GM12878 (cell line): ENCODE measurements around the gene HERC4. TPM values are rescaled to one million over a fixed set of nuclear protein-coding genes. Genes with fewer than 3 reads are reported as not detected.
"Not testable (repeated sequence)": the region's sequence is repeated elsewhere in the genome, so short reads cannot be mapped to it uniquely, and the experiment has no call there.

ENCODE experiments used
- ATAC-seq: fragments of 200-7000 bp; cut with Tn5 transposase; 3 replicates; pipeline ENCODE4 v1.9.1; 2020; ENCODE audit warnings: mild to moderate bottlenecking, moderate library complexity
- BruUV-seq: library from RNA; stranded (reverse); fragments of 400-500 nt; replicated peaks from 2 replicates; lab custom pipeline; 2021; lab: Mats Ljungman, UMichigan
- CTCF ChIA-PET: fragments of 300-600 bp; sonication (Branson Sonifier 250); formaldehyde crosslinking; extraction: SDS; loops from one replicate; lab custom pipeline; 2021; ENCODE audit warnings: inconsistent platforms; lab: Yijun Ruan, JAX
- POLR2A ChIA-PET: fragments of 350-600 bp; formaldehyde crosslinking; extraction: SDS; loops from one replicate; lab custom pipeline; 2021; ENCODE audit warnings: inconsistent platforms; lab: Charles Lee
- RAD21 ChIA-PET: fragments of 300-600 bp; sonication (Branson Sonifier 250); formaldehyde crosslinking; loops from one replicate; lab custom pipeline; 2023; ENCODE audit warnings: antibody characterized with exemption; ENCODE audit not compliant: unreplicated experiment; lab: Charles Lee
- SMC1A ChIA-PET: fragments of 300-600 bp; sonication (Branson Sonifier 250); formaldehyde crosslinking; loops from one replicate; lab custom pipeline; 2023; ENCODE audit not compliant: unreplicated experiment, uncharacterized antibody; lab: Charles Lee
- DNase-seq: peaks from one replicate; pipeline ENCODE4 v3.0.0-alpha.2; 2011; ENCODE audit warnings: low read depth, low spot score
- FAIRE-seq: peaks from 3 replicates; lab custom pipeline; 2011; peaks lifted over from hg19 to GRCh38; lab: Jason Lieb, UNC
- H2AFZ ChIP-seq: 2 replicates; pipeline ENCODE4 v1.6.0; 2011; ENCODE audit warnings: low read depth, low read length, control low read depth; ENCODE audit not compliant: control insufficient read depth
- H3K27ac ChIP-seq: 2 replicates; pipeline ENCODE4 v1.5.1; 2011; ENCODE audit warnings: control low read depth; ENCODE audit not compliant: control insufficient read depth, insufficient read depth
- H3K27me3 ChIP-seq, 2 experiments: replicated peaks in 1 of 2; 2 replicates each; pipeline versions ENCODE4 v1.6.0 to v1.6.1; 2011; ENCODE audit warnings: low read length in 1 of 2; ENCODE audit not compliant: control insufficient read depth in 2 of 2, insufficient read depth in 2 of 2
- H3K36me3 ChIP-seq, 2 experiments: 2 replicates each; pipeline ENCODE4 v1.5.1; 2011; ENCODE audit warnings: low read length in 1 of 2; ENCODE audit not compliant: control insufficient read depth in 2 of 2, insufficient read depth in 2 of 2
- H3K4me1 ChIP-seq: 2 replicates; pipeline ENCODE4 v1.6.1; 2011; ENCODE audit warnings: mild to moderate bottlenecking, low read length, moderate library complexity, mixed read lengths; ENCODE audit not compliant: control insufficient read depth, insufficient read depth
- H3K4me2 ChIP-seq: 2 replicates; pipeline ENCODE4 v1.6.0; 2011; ENCODE audit warnings: control low read depth; ENCODE audit not compliant: control insufficient read depth, insufficient read depth
- H3K4me3 ChIP-seq: fragments of 200-600 bp; sonication (generic); 2 replicates; pipeline ENCODE4 v1.5.1; 2016
- H3K79me2 ChIP-seq: 2 replicates; pipeline ENCODE4 v1.6.0; 2011; ENCODE audit warnings: low read length; ENCODE audit not compliant: control insufficient read depth, insufficient read depth
- H3K9ac ChIP-seq: 2 replicates; pipeline ENCODE4 v1.8.0; 2011; ENCODE audit warnings: low read length, control low read depth, mixed read lengths; ENCODE audit not compliant: control insufficient read depth, insufficient read depth
- H3K9me3 ChIP-seq: replicated peaks from 3 replicates; pipeline ENCODE4 v1.5.1; 2011; ENCODE audit warnings: mild to moderate bottlenecking, low read length; ENCODE audit not compliant: control insufficient read depth, insufficient read depth
- H4K20me1 ChIP-seq: 2 replicates; pipeline ENCODE4 v1.6.0; 2011; ENCODE audit not compliant: control insufficient read depth, insufficient read depth
- ASH2L ChIP-seq: fragments of 300-600, 200-600 bp; sonication (generic); IDR thresholded peaks from 2 replicates; pipeline ENCODE4 v1.6.1; 2017; ENCODE audit warnings: low read depth, mild to moderate bottlenecking, borderline replicate concordance
- BACH1 ChIP-seq: fragments of 450-650 bp; IDR thresholded peaks from 2 replicates; pipeline ENCODE4 v1.6.1; 2017; ENCODE audit warnings: mild to moderate bottlenecking, borderline replicate concordance
- BCL11A ChIP-seq: IDR thresholded peaks from 2 replicates; pipeline ENCODE4 v1.6.1; 2011; ENCODE audit warnings: low read depth, low read length
- BHLHE40 ChIP-seq, 2 experiments: fragments of 450-650 bp in 1 of 2; IDR thresholded peaks; 2 replicates each; pipeline ENCODE4 v1.6.1; 2011 to 2017; ENCODE audit warnings: low read depth in 2 of 2, borderline replicate concordance in 1 of 2, improper control_type of control experiment in 1 of 2, low read length in 1 of 2, mild to moderate bottlenecking in 1 of 2
- CHD1 ChIP-seq: IDR thresholded peaks from 2 replicates; pipeline ENCODE4 v1.6.1; 2012; ENCODE audit warnings: low read depth, low read length, improper control_type of control experiment
- MTA3 ChIP-seq: IDR thresholded peaks from 2 replicates; pipeline ENCODE4 v1.6.1; 2012; ENCODE audit warnings: low read length, inconsistent platforms, borderline replicate concordance
- NBN ChIP-seq: fragments of 450-650 bp; IDR thresholded peaks from 2 replicates; pipeline ENCODE4 v1.6.1; 2016
- NFYB ChIP-seq: IDR thresholded peaks from 2 replicates; pipeline ENCODE4 v1.6.1; 2011; ENCODE audit warnings: low read depth, mild to moderate bottlenecking, low read length, improper control_type of control experiment, moderate library complexity; ENCODE audit not compliant: insufficient read depth
- RFX5 ChIP-seq: IDR thresholded peaks from 2 replicates; pipeline ENCODE4 v1.6.1; 2011; ENCODE audit warnings: low read depth, low read length, improper control_type of control experiment
- SMAD1 ChIP-seq: fragments of 450-650 bp; IDR thresholded peaks from 2 replicates; pipeline ENCODE4 v1.6.1; 2018; ENCODE audit warnings: mild to moderate bottlenecking, low read depth; ENCODE audit not compliant: partially characterized antibody
- SMARCA5 ChIP-seq: fragments of 450-650 bp; IDR thresholded peaks from 2 replicates; pipeline ENCODE4 v1.6.1; 2017; ENCODE audit warnings: mild to moderate bottlenecking
- SREBF1 ChIP-seq: IDR thresholded peaks from 2 replicates; pipeline ENCODE4 v1.6.1; 2012; ENCODE audit warnings: mild to moderate bottlenecking, low read length
- WGBS: methylation state at CpG from one replicate; pipeline ENCODE4 v1.1.6; 2016; ENCODE audit warnings: low lambda C conversion rate; ENCODE audit not compliant: insufficient replicate concordance, insufficient coverage; ENCODE audit errors: missing lambda C conversion rate; 5-methylcytosine and 5-hydroxymethylcytosine counted together
- in situ Hi-C: fragments of 300-500 bp; cut with MboI; formaldehyde crosslinking; loops from 9 replicates; pipeline ENCODE4 v1.14.3; 2018; ENCODE audit warnings: mixed read lengths
- intact Hi-C: fragments of 100-400 bp; cut with micrococcal nuclease; formaldehyde crosslinking; loops from one replicate; pipeline ENCODE4 v1.14.2; 2022; ENCODE audit not compliant: unreplicated experiment
- polyA plus RNA-seq, 11 experiments: library from polyadenylated mRNA; depleted of rRNA in 4 of 11; unstranded in 6 of 11; stranded (reverse) in 5 of 11; fragments of >200 nt; fragmentation: Nextera tagmentation in 4 of 11; fragmentation: Illumina TruSeq in 1 of 11; extraction: Ambion mirVana in 4 of 11; extraction: Trizol in 1 of 11; gene quantifications; 1 replicate in 1 of 11; 2 replicates in 10 of 11; pipeline versions ENCODE4 v1.2.1 to v1.2.3, GENCODE V29; 2011 to 2016; ENCODE audit warnings: inconsistent platforms in 2 of 11, missing spikeins in 2 of 11, low read depth in 1 of 11
- total RNA-seq, 4 experiments: library from RNA; depleted of rRNA in 3 of 4; stranded (reverse); fragments of >200 nt in 3 of 4; fragmentation: Illumina TruSeq in 1 of 4; extraction: Trizol in 1 of 4; gene quantifications; 2 replicates each; pipeline versions ENCODE4 v1.2.1 to v1.2.3, GENCODE V29; 2013 to 2021
- TF ChIP-seq, protein P1 (sequence below): fragments of 450-650 bp; IDR thresholded peaks from 2 replicates; pipeline ENCODE4 v1.6.1; 2017; ENCODE audit warnings: antibody characterized with exemption, mild to moderate bottlenecking, moderate library complexity
- TF ChIP-seq, protein P2 (sequence below): IDR thresholded peaks from 2 replicates; pipeline ENCODE4 v1.6.1; 2011; ENCODE audit warnings: low read depth, low read length, improper control_type of control experiment, borderline replicate concordance

Gene HERC4
- total and polyA plus RNA-seq, 10 of the 15 experiments (the other 5 are each of a cell fraction or from before 2014, with no cell fraction given) = 9.7 to 36.8 (median 23.4) TPM

DNA sequence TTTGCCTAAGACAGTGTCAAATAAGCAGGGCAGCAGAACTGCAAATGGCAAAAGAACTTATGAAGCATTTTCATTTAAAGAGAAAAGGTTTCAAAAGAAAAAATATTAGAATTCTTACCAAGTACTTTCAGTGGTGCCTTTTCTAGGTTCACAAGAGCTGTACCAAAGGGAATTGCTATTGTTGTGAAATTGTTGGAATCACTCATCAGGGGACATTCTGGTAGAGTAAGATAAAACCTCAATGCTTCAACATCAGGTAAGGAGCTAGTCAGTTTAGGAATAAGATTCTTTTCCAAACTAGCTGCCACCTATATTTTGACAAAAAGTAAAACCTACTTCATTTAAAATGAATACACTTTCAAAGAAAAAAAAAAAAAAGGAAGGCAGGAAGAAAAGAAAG is 85.0 kb downstream of the HERC4 start (continued):
- no peak for TF ChIP-seq SMARCA5

DNA sequence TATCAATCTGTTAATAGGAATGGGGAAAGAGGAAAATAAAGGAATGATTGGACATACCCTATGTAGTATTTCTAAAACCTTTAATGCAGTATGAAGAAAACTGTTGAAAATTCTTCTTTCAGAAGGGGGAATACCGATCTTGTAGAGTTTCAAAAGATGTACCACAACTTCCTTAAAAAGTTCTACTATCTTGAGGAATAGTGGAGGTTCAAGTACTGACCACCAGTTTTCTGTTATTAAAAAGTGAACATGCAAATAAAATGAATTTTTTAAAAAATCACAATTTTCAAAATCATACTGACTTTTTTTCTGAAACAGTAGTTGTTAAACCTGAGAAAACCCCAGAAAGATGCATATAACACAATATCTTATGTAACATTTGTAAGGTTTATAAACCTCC is 86.5 kb downstream of the HERC4 start:
- FAIRE-seq = no peak

DNA sequence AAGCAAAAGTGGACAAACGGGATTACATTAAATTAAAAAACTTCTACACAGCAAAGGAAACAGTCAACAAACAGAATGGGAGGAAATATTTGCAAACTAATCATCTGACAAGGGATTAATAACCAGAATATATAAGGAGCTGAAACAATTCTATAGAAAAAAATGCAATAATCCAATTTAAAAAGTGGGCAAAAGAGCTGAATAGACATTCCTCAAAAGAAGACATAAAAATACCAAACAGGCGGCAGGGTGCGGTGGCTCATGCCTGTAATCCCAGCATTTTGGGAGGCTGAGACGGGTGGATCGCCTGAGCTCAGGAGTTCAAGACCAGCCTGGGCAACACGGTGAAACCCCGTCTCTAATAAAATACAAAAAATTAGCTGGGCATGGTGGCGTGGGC is 92.5 kb downstream of the HERC4 start:
- FAIRE-seq = not testable (repeated sequence)

More for the DNA sequence above, 86.5 kb downstream of the HERC4 start:
- in situ Hi-C loops = no loop called here
- H4K20me1 ChIP-seq = no peaks in the 10 kb centered on the region
- peaks cover 3 to 15% of the 10 kb centered on the region in 2 experiments; a peak in 2 of 4 replicates for H3K36me3 ChIP-seq
- no peak for ATAC-seq
- no peak overlapping the region for H3K4me2 ChIP-seq
- ChIA-PET POLR2A (no interaction called here), SMC1A (interaction anchor here (1.1 kb wide), 1 partner anchor 311 kb away, joined by 3 read pairs; no protein-coding TSS in a partner anchor), RAD21 (no interaction called here), CTCF (interaction anchor here (0.6 kb wide), 1 partner anchor 282 kb away, joined by 3 read pairs; no protein-coding TSS in a partner anchor)
- no peaks in the 10 kb centered on the region for H3K27me3 ChIP-seq
- no TSS peak for BruUV-seq
- no peaks in the 10 kb centered on the region for H3K4me1 ChIP-seq
- no peak overlapping the region for H3K4me3 ChIP-seq
- no peak overlapping the region for H3K9ac ChIP-seq
- no peak for DNase-seq
- TF ChIP-seq SREBF1 (no peak), CHD1 (no peak), RFX5 (no peak), NFYB (no peak), SMAD1 (no peak), ASH2L (no peak), NBN (no peak), MTA3 (no peak), BACH1 (no peak), BHLHE40 (IDR thresholded peaks at IDR 0.05; ENCODE audit: borderline replicate concordance in 1 of 2, low read depth in 2 of 2, low read length in 1 of 2) (no peak), BCL11A (no peak)
- TF ChIP-seq, protein P1, sequence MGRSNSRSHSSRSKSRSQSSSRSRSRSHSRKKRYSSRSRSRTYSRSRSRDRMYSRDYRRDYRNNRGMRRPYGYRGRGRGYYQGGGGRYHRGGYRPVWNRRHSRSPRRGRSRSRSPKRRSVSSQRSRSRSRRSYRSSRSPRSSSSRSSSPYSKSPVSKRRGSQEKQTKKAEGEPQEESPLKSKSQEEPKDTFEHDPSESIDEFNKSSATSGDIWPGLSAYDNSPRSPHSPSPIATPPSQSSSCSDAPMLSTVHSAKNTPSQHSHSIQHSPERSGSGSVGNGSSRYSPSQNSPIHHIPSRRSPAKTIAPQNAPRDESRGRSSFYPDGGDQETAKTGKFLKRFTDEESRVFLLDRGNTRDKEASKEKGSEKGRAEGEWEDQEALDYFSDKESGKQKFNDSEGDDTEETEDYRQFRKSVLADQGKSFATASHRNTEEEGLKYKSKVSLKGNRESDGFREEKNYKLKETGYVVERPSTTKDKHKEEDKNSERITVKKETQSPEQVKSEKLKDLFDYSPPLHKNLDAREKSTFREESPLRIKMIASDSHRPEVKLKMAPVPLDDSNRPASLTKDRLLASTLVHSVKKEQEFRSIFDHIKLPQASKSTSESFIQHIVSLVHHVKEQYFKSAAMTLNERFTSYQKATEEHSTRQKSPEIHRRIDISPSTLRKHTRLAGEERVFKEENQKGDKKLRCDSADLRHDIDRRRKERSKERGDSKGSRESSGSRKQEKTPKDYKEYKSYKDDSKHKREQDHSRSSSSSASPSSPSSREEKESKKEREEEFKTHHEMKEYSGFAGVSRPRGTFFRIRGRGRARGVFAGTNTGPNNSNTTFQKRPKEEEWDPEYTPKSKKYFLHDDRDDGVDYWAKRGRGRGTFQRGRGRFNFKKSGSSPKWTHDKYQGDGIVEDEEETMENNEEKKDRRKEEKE = no peak
- TF ChIP-seq, protein P2, sequence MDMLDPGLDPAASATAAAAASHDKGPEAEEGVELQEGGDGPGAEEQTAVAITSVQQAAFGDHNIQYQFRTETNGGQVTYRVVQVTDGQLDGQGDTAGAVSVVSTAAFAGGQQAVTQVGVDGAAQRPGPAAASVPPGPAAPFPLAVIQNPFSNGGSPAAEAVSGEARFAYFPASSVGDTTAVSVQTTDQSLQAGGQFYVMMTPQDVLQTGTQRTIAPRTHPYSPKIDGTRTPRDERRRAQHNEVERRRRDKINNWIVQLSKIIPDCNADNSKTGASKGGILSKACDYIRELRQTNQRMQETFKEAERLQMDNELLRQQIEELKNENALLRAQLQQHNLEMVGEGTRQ = no peak
- intact Hi-C loops = no loop called here
- no peak overlapping the region for H2AFZ ChIP-seq
- 5% methylated on average over 1 of the region's 1 CpG for WGBS
- no peaks in the 10 kb centered on the region for H3K9me3 ChIP-seq
- no peaks in the 10 kb centered on the region for H3K79me2 ChIP-seq
- no peak overlapping the region for H3K27ac ChIP-seq

More for the DNA sequence above, 92.5 kb downstream of the HERC4 start:
- SMC1A ChIA-PET, H4K20me1 ChIP-seq, DNase-seq, POLR2A ChIA-PET, H3K4me1 ChIP-seq, H3K9me3 ChIP-seq, intact Hi-C loops, CTCF ChIA-PET, BruUV-seq, in situ Hi-C loops, ATAC-seq, H3K79me2 ChIP-seq, H3K4me2 ChIP-seq, H2AFZ ChIP-seq, H3K9ac ChIP-seq, RAD21 ChIA-PET, H3K4me3 ChIP-seq, H3K27ac ChIP-seq, H3K27me3 ChIP-seq: not testable (repeated sequence)
- peaks cover 5 to 17% of the 10 kb centered on the region in 2 experiments; a peak in 3 of 4 replicates for H3K36me3 ChIP-seq
- over 99% methylated on average over 8 of the region's 8 CpGs for WGBS
